ENCODE results near the gene HSF2. TPM values are rescaled to one million over a fixed set of nuclear protein-coding genes. Genes with fewer than 3 reads are reported as not detected.

HSF2 gene
- total and polyA plus RNA-seq, 7 donors = 7.0 to 58.2 (median 23.8) TPM

DNA sequence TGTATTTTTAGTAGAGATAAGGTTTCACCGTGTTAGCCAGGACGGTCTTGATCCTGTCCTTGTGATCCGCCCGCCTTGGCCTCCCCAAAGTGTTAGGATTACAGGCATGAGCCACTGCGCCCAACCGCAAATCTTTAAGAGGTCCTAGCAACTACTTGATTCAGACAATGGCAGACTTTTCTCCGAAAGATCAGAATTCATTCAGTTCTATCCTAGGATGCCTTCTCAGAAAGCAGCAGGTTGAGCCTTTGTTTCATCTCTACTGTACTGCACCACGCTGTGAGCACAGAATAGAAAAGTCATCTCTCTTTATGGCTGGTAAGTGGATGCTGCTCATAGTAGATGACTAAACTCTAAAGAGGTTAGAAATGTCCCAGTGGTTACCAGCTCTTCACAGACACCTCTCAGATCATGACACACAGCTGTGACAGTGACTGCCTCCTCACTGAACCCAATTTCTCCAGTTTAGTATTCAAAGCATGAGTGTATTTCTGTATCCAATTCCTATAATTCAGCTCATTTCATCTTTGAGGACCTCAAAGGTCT, 6.0 kb upstream of the HSF2 start:
- Histone ChIP-seq H3K4me3 (no peak overlapping the region), H3K27me3 (ENCODE audit: insufficient read depth in 3 of 3, low read length in 2 of 3) (no peaks in the 10 kb centered on the region), H3K9me3 (no peaks in the 10 kb centered on the region), H3K27ac (no peak overlapping the region), H3K36me3 (ENCODE audit: insufficient read depth in 1 of 2, low read depth in 1 of 2) (no peaks in the 10 kb centered on the region), H3K4me1 (peaks cover under 1% of the 10 kb centered on the region)
- 57 to 72% (median 61%) methylated on average over 8 of the region's 8 CpGs for WGBS, 3 donors
- no peak for DNase-seq
- TF ChIP-seq, protein P1, sequence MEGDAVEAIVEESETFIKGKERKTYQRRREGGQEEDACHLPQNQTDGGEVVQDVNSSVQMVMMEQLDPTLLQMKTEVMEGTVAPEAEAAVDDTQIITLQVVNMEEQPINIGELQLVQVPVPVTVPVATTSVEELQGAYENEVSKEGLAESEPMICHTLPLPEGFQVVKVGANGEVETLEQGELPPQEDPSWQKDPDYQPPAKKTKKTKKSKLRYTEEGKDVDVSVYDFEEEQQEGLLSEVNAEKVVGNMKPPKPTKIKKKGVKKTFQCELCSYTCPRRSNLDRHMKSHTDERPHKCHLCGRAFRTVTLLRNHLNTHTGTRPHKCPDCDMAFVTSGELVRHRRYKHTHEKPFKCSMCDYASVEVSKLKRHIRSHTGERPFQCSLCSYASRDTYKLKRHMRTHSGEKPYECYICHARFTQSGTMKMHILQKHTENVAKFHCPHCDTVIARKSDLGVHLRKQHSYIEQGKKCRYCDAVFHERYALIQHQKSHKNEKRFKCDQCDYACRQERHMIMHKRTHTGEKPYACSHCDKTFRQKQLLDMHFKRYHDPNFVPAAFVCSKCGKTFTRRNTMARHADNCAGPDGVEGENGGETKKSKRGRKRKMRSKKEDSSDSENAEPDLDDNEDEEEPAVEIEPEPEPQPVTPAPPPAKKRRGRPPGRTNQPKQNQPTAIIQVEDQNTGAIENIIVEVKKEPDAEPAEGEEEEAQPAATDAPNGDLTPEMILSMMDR (IDR thresholded peaks at IDR 0.05) = no peak
- intact Hi-C loops (cut with DNase I) = no loop called here
- ATAC-seq = no peak

DNA sequence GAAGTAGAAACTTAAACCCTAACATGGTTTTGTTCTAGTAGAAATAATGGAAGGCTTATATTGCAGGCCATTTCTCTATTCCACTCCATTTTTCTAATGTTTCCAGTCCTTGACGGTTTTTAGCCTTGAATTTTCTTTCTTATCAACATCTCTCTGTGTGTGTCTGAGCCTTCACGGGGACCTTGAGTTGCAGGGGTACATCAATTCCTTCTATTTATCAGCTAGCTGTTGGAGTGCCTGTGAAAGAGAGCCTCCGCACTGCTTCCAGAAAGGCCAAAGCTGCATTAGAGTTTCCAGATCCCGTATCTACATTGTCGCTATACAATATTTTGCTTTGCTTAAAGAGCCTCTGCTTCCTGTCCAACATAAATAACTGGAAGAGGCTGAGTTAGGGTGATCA, 5.4 kb upstream of the HSF2 start:
- WGBS, 3 donors = 86 to 91% (median 89%) methylated on average over 5 of the region's 5 CpGs
- intact Hi-C loops (cut with DNase I) = no loop called here
- H3K36me3 ChIP-seq (ENCODE audit: insufficient read depth in 1 of 2, low read depth in 1 of 2) = no peaks in the 10 kb centered on the region
- no peak overlapping the region for H3K4me3 ChIP-seq
- no peaks in the 10 kb centered on the region for H3K27me3 ChIP-seq (ENCODE audit: insufficient read depth in 3 of 3, low read length in 2 of 3)
- no peak overlapping the region for H3K27ac ChIP-seq
- H3K4me1 ChIP-seq = peaks cover 6% of the 10 kb centered on the region
- H3K9me3 ChIP-seq = no peaks in the 10 kb centered on the region
- TF ChIP-seq, protein P1 (IDR thresholded peaks at IDR 0.05) = no peak
- DNase-seq (no peak), ATAC-seq (no peak)

DNA sequence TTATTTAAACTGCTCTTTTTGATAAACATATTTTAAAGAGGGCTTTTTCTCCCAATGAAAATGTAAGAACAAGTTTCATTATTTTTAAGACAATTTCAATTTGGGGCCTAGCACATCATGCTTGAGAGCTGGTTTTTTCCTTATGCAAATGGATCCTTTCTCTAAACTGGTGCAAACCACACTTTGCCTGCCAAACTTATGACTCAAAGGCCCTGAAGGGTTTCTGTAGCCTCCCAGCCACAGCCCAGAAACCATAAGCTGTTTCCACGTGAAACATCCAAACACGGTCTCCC, 451 bp upstream of the HSF2 start:
- Histone ChIP-seq H3K9me3 (no peaks in the 10 kb centered on the region), H3K4me1 (peaks cover 20% of the 10 kb centered on the region), H3K27ac (peak overlapping the region; percentile 96), H3K36me3 (ENCODE audit: insufficient read depth in 1 of 2, low read depth in 1 of 2) (no peaks in the 10 kb centered on the region), H3K27me3 (ENCODE audit: insufficient read depth in 3 of 3, low read length in 2 of 3) (no peaks in the 10 kb centered on the region), H3K4me3 (peak overlapping the region; percentile 95)
- 0 to 2% (median 0%) methylated on average over 2 of the region's 2 CpGs for WGBS, 3 donors
- TF ChIP-seq, protein P1 (IDR thresholded peaks at IDR 0.05) = no peak
- ATAC-seq (no peak), DNase-seq (no peak)
- intact Hi-C loops (cut with DNase I) = loop anchor here in 1 of 2 donors (5.0 kb wide), 1 partner anchor 83 kb away; no protein-coding TSS in a partner anchor

DNA sequence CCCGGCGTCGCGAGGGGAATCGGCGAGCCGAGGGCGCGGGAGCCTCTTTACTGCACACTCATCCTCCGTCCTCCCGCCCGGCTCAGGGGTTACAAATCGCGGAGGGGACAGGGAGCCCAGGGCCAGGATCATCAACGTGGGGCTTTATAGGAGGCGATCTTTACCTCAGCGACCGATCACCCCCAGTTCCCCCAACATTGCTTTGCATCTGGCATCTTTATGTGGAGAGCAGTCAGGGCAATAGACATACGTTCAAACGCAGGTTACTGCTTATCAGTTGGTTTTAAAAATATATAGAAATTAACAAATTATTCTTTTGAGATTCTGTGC, 634 bp downstream of the HSF2 start:
- Histone ChIP-seq H3K4me3 (peak overlapping the region; percentile 95), H3K9me3 (no peaks in the 10 kb centered on the region), H3K27me3 (ENCODE audit: insufficient read depth in 3 of 3, low read length in 2 of 3) (no peaks in the 10 kb centered on the region), H3K27ac (peak overlapping the region; percentile 96), H3K36me3 (ENCODE audit: insufficient read depth in 1 of 2, low read depth in 1 of 2) (no peaks in the 10 kb centered on the region), H3K4me1 (peaks cover 26% of the 10 kb centered on the region)
- ATAC-seq (peak in 1 of 4 donors; percentile 51), DNase-seq (peak in 1 of 2 donors; percentile 69)
- 0 to 1% (median 0%) methylated on average over 20 of the region's 20 CpGs for WGBS, 3 donors
- TF ChIP-seq, protein P1 (IDR thresholded peaks at IDR 0.05) = no peak
- intact Hi-C loops (cut with DNase I) = loop anchor here (5.0 kb wide), 2 partner anchors 57 to 67 kb away; no protein-coding TSS in a partner anchor

DNA sequence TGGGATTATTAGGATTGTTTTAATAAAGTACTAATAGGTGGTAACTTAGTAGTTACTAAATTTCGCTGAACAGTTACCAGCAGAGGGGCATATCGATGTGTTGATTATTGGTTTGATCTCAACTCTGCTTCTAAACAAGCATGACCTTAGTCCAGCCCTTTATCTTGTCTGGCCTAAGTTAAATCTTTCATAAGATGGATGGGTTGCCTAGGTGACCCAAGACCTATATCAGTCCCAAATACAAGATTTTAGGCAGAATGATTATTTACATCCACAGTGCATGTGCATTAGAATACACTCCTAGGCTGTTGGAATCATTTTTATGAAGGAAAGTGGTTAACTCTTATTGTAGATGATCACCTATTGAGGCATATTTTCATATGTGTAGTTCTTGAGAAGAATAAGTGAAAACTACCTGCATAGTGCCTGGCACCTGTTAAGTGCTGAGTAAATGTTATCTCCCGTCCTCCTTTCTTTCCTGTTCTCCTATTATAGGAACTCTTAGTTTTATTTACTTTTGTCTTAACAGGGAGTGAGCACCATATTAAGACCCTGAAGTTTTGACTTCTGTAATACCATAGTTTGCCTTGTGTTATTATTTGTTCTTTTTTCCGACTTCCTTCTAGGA, 1.1 kb downstream of the HSF2 start:
- TF ChIP-seq, protein P1 (IDR thresholded peaks at IDR 0.05) = no peak
- H3K9me3 ChIP-seq = no peaks in the 10 kb centered on the region
- no peaks in the 10 kb centered on the region for H3K36me3 ChIP-seq (ENCODE audit: insufficient read depth in 1 of 2, low read depth in 1 of 2)
- H3K27ac ChIP-seq = peak overlapping the region; percentile 96
- no peaks in the 10 kb centered on the region for H3K27me3 ChIP-seq (ENCODE audit: insufficient read depth in 3 of 3, low read length in 2 of 3)
- DNase-seq = no peak
- H3K4me3 ChIP-seq = peak overlapping the region; percentile 95
- intact Hi-C loops (cut with DNase I) = loop anchor here (5.0 kb wide), 2 partner anchors 57 to 67 kb away; no protein-coding TSS in a partner anchor
- ATAC-seq = no peak
- peaks cover 29% of the 10 kb centered on the region for H3K4me1 ChIP-seq
- WGBS, 3 donors = 22 to 41% (median 24%) methylated on average over 4 of the region's 4 CpGs

Measured in psoas muscle (tissue), 8 donors.